SH-SY5Y (cell line): ENCODE measurements around the gene ENDOV.

ENCODE experiments used
- GATA2 ChIP-seq: IDR thresholded peaks from 2 replicates; pipeline ENCODE4 v1.6.1; 2011; ENCODE audit warnings: mild to moderate bottlenecking, low read depth, low read length
- GATA3 ChIP-seq: IDR thresholded peaks from 2 replicates; pipeline ENCODE4 v1.6.1; 2011; ENCODE audit warnings: low read depth, mild to moderate bottlenecking, low read length, moderate library complexity

ENDOV gene

GRCh38 chr17:80430446-80431245, 15.7 kb downstream of the ENDOV start:
- TF ChIP-seq GATA3: no peak

- TF ChIP-seq GATA2 (no peak), GATA3 (no peak)
Measured at GRCh38 chr17:80431246-80432195, 16.6 kb downstream of the ENDOV start.

GRCh38 chr17:80432350-80432955, 17.5 kb downstream of the ENDOV start:
- TF ChIP-seq GATA2: no peak
- TF ChIP-seq GATA3: no peak

GRCh38 chr17:80432961-80433550, 18.1 kb downstream of the ENDOV start:
- TF ChIP-seq GATA3 (no peak), GATA2 (no peak)

GRCh38 chr17:80433916-80434666, 19.1 kb downstream of the ENDOV start:
- TF ChIP-seq GATA3 (no peak), GATA2 (no peak)

GRCh38 chr17:80437532-80437931, 22.6 kb downstream of the ENDOV start:
- TF ChIP-seq GATA2 (no peak), GATA3 (no peak)

- TF ChIP-seq GATA3 (no peak), GATA2 (no peak)
Measured at GRCh38 chr17:80438806-80439205, 23.8 kb downstream of the ENDOV start.

GRCh38 chr17:80439499-80439898, 24.5 kb downstream of the ENDOV start:
- TF ChIP-seq GATA2: no peak
- TF ChIP-seq GATA3: no peak

GRCh38 chr17:80441133-80441578, 26.2 kb downstream of the ENDOV start:
- no peak for TF ChIP-seq GATA2
- TF ChIP-seq GATA3: no peak

GRCh38 chr17:80441598-80442322, 26.8 kb downstream of the ENDOV start:
- TF ChIP-seq GATA3: no peak
- TF ChIP-seq GATA2: no peak

- TF ChIP-seq GATA2: no peak
Measured at GRCh38 chr17:80442323-80442659, 27.3 kb downstream of the ENDOV start.

GRCh38 chr17:80442764-80443163, 27.8 kb downstream of the ENDOV start:
- TF ChIP-seq GATA2: no peak
- no peak for TF ChIP-seq GATA3

- no peak for TF ChIP-seq GATA3
- no peak for TF ChIP-seq GATA2
Measured at GRCh38 chr17:80443498-80443897, 28.5 kb downstream of the ENDOV start.
